Left lung (tissue), 10 donors: Measurements from ENCODE around the gene OPRL1. TPM values are rescaled to one million over a fixed set of nuclear protein-coding genes. Genes with fewer than 3 reads are reported as not detected.
A peak's percentile ranks its signal among the peaks of the same experiment; 100 is the strongest.

Experiments
- ATAC-seq: fragments of 200-7000 bp; cut with Tn5 transposase; one replicate; pipeline ENCODE4 v1.9.1; 2020; ENCODE audit warnings: moderate library complexity
- DNase-seq, 4 donors: peaks; one replicate each; pipeline ENCODE4 v3.0.0-alpha.2; 2013 to 2020
- H3K27ac ChIP-seq, 2 donors: fragments of 200-600 bp; sonication (generic) in 1 of 2; one replicate each; pipeline versions ENCODE4 v1.5.0 to v1.8.0; 2020 to 2021
- H3K27me3 ChIP-seq, 2 donors: fragments of 200-600 bp; sonication (generic) in 1 of 2; one replicate each; pipeline versions ENCODE4 v1.5.0 to v1.8.0; 2020 to 2021
- H3K36me3 ChIP-seq, 2 donors: fragments of 200-600 bp; sonication (generic) in 1 of 2; one replicate each; pipeline versions ENCODE4 v1.5.0 to v1.8.0; 2020 to 2021
- H3K4me1 ChIP-seq, 2 donors: fragments of 200-600 bp; one replicate each; pipeline ENCODE4 v1.8.0; 2021
- H3K4me3 ChIP-seq, 2 donors: fragments of 200-600 bp; sonication (generic) in 1 of 2; one replicate each; pipeline versions ENCODE4 v1.5.0 to v1.8.0; 2020 to 2021; ENCODE audit warnings: mild to moderate bottlenecking in 1 of 2
- H3K9me3 ChIP-seq, 2 donors: fragments of 200-600 bp; sonication (generic) in 1 of 2; one replicate each; pipeline versions ENCODE4 v1.5.0 to v1.8.0; 2020 to 2021
- CTCF ChIP-seq, 2 donors: fragments of 200-600 bp; sonication (generic) in 1 of 2; IDR thresholded peaks; one replicate each; pipeline versions ENCODE4 v1.5.0 to v1.8.0; 2021; ENCODE audit warnings: antibody characterized with exemption in 2 of 2
- intact Hi-C, 2 donors: fragments of 100-400 bp; cut with DNase I; formaldehyde crosslinking; loops; one replicate each; pipeline versions ENCODE4 v1.11.2 to v1.14.2; 2022
- polyA plus RNA-seq, 6 donors: library from polyadenylated mRNA; unstranded; fragments of 120-200 nt; gene quantifications; one replicate each; pipeline ENCODE4 v1.2.1, GENCODE V29; 2013; ENCODE audit not compliant: insufficient read length in 6 of 6
- total RNA-seq, 2 donors: library from RNA; stranded (reverse); fragmentation: NEBNext Ultra II Directional; extraction: Animal tissue kit (Norgen Biotek cat#: 25700); gene quantifications; one replicate each; pipeline ENCODE4 v1.2.1, GENCODE V29; 2021
- donor health status: DM: no; HTN: yes; CAD: no.
- donor health status: DM: no; HTN: no; CAD: no.

OPRL1 gene
- total and polyA plus RNA-seq, 8 donors, result 1.8 to 2.5 (median 2.2) TPM

GRCh38 chr20:64100946-64101688, 21.2 kb downstream of the OPRL1 start:
- intact Hi-C loops, result no loop called here
- H3K27me3 ChIP-seq, result peaks cover 26 to 53% of the 10 kb centered on the region in 2 donors
- peaks cover 0 to 23% of the 10 kb centered on the region in 2 donors for H3K36me3 ChIP-seq
- H3K9me3 ChIP-seq, result no peaks in the 10 kb centered on the region
- H3K4me3 ChIP-seq, result no peak overlapping the region
- H3K27ac ChIP-seq, result no peak overlapping the region
- peak in 1 of 4 donors; percentile 20 for DNase-seq
- H3K4me1 ChIP-seq, result peaks cover 6 to 14% of the 10 kb centered on the region in 2 donors
- no peak for ATAC-seq
- no peak for TF ChIP-seq CTCF (IDR thresholded peaks at IDR 0.05)

GRCh38 chr20:64101731-64102621, 22.1 kb downstream of the OPRL1 start:
- Histone ChIP-seq H3K27ac (no peak overlapping the region), H3K4me3 (peak overlapping the region in 1 of 2 donors; percentile 18), H3K9me3 (no peaks in the 10 kb centered on the region), H3K27me3 (peaks cover 26 to 58% of the 10 kb centered on the region in 2 donors), H3K36me3 (peaks cover 0 to 23% of the 10 kb centered on the region in 2 donors), H3K4me1 (peaks cover 6 to 14% of the 10 kb centered on the region in 2 donors)
- peak in 1 of 4 donors; percentile 89 for DNase-seq
- intact Hi-C loops, result no loop called here
- ATAC-seq, result peak; percentile 80
- TF ChIP-seq CTCF (IDR thresholded peaks at IDR 0.05), result peak; percentile 31 to 65

GRCh38 chr20:64102647-64103354, 22.9 kb downstream of the OPRL1 start:
- intact Hi-C loops, result no loop called here
- no peak for ATAC-seq
- peaks cover 6 to 14% of the 10 kb centered on the region in 2 donors for H3K4me1 ChIP-seq
- no peaks in the 10 kb centered on the region for H3K9me3 ChIP-seq
- peaks cover 0 to 20% of the 10 kb centered on the region in 2 donors for H3K36me3 ChIP-seq
- no peak overlapping the region for H3K4me3 ChIP-seq
- no peak overlapping the region for H3K27ac ChIP-seq
- DNase-seq, result peak in 1 of 4 donors; percentile 72
- peaks cover 26 to 65% of the 10 kb centered on the region in 2 donors for H3K27me3 ChIP-seq
- no peak for TF ChIP-seq CTCF (IDR thresholded peaks at IDR 0.05)

- peak in 2 of 4 donors; percentile 17 to 57 for DNase-seq
- TF ChIP-seq CTCF (IDR thresholded peaks at IDR 0.05), result no peak
Observed at GRCh38 chr20:64103871-64104666, 24.2 kb downstream of the OPRL1 start.

More at GRCh38 chr20:64103871-64104666, 24.2 kb downstream of the OPRL1 start:
- H3K4me1 ChIP-seq, result peaks cover 6 to 14% of the 10 kb centered on the region in 2 donors
- H3K9me3 ChIP-seq, result no peaks in the 10 kb centered on the region
- ATAC-seq, result no peak
- H3K36me3 ChIP-seq, result peaks cover 0 to 7% of the 10 kb centered on the region in 2 donors
- no peak overlapping the region for H3K27ac ChIP-seq
- peaks cover 26 to 72% of the 10 kb centered on the region in 2 donors for H3K27me3 ChIP-seq
- intact Hi-C loops, result no loop called here
- H3K4me3 ChIP-seq, result no peak overlapping the region
